Lower leg skin (tissue), 3 donors: ENCODE data around the gene PGLYRP4.

ENCODE experiments used
- CTCF ChIP-seq, 3 donors: fragments of 450-650 bp; IDR thresholded peaks; one replicate each; pipeline ENCODE4 v1.5.1; 2016; ENCODE audit warnings: antibody characterized with exemption in 3 of 3, mild to moderate bottlenecking in 3 of 3, moderate library complexity in 2 of 3
- POLR2A ChIP-seq, 2 donors: fragments of 450-650 bp; IDR thresholded peaks; one replicate each; pipeline ENCODE4 v1.6.1; 2016 to 2017; ENCODE audit warnings: antibody characterized with exemption in 2 of 2, mild to moderate bottlenecking in 1 of 2, moderate library complexity in 1 of 2

- TF ChIP-seq POLR2A (IDR thresholded peaks at IDR 0.05) = no peak
- no peak for TF ChIP-seq CTCF (IDR thresholded peaks at IDR 0.05)
These were observed 13.0 kb upstream of the PGLYRP4 start for GRCh38 chr1:153361480-153362109.
